ENCODE measurements around the gene CCDC187.

- TF ChIP-seq CTCF (IDR thresholded peaks at IDR 0.05) (no peak), POLR2AphosphoS5 (IDR thresholded peaks at IDR 0.05; ENCODE audit: insufficient read depth in 1 of 2, low read depth in 1 of 2) (no peak), POLR2A (IDR thresholded peaks at IDR 0.05) (no peak)
Measured at GRCh38 chr9:136249877-136250559, 53.9 kb downstream of the CCDC187 start.
